Mesenteric fat pad (tissue), 1 donor: ENCODE results near the gene ITGAL. TPM values are rescaled to one million over a fixed set of nuclear protein-coding genes. Genes with fewer than 3 reads are reported as not detected.
"Not testable (repeated sequence)": the region's sequence is repeated elsewhere in the genome, so short reads cannot be mapped to it uniquely, and the experiment has no call there.

Experiments used
- DNase-seq: peaks from one replicate; pipeline ENCODE4 v3.0.0-alpha.2; 2020; ENCODE audit warnings: low spot score
- total RNA-seq: library from RNA; stranded (reverse); fragmentation: NEBNext Ultra II Directional; extraction: Animal tissue kit (Norgen Biotek cat#: 25700); gene quantifications from one replicate; pipeline ENCODE4 v1.2.1, GENCODE V29; 2021
- donor health status: DM: yes; HTN: yes; CAD: no.

Gene ITGAL
- total RNA-seq, 1 donor from 2014 or later, result 6.8 TPM

- no peak for DNase-seq
Observed at GRCh38 chr16:30491744-30492308, 19.3 kb downstream of the ITGAL start.

DNA sequence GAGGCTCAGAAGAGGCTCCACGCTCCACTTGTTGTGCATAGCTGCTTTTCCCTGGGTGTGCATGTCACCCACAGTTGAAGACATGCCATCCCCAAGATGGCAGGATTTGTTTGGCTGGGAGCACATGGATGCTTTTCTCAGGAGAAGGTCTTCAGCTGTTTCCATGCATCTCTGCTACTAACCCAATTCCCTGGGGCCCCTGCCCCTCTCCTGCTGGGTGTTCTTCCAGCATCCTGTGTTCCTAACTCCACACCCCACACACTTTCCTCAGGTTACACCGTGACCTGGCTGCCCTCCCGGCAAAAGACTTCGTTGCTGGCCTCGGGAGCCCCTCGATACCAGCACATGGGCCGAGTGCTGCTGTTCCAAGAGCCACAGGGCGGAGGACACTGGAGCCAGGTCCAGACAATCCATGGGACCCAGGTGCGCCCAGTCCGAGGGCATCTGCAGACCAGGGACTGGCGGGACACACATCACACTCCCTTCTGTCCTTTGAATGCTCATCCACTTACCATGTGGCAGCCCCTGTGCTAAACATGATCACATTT is 21.5 kb downstream of the ITGAL start:
- DNase-seq, result no peak

DNA sequence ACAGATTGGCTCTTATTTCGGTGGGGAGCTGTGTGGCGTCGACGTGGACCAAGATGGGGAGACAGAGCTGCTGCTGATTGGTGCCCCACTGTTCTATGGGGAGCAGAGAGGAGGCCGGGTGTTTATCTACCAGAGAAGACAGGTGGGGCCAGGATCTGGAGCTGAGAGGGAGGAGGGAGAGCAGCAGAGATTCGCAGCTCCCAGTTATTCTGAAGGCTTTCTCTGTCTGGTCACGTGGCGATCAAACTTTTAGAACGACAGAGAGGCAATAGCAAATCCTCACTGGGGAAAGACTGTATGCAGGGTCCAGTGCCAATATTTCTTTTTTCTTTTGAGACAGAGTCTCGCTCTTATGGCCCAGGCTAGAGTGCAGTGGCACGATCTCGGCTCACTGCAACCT is 22.2 kb downstream of the ITGAL start:
- no peak for DNase-seq

GRCh38 chr16:30499284-30499683 is 26.7 kb downstream of the ITGAL start:
- DNase-seq, result no peak

DNA sequence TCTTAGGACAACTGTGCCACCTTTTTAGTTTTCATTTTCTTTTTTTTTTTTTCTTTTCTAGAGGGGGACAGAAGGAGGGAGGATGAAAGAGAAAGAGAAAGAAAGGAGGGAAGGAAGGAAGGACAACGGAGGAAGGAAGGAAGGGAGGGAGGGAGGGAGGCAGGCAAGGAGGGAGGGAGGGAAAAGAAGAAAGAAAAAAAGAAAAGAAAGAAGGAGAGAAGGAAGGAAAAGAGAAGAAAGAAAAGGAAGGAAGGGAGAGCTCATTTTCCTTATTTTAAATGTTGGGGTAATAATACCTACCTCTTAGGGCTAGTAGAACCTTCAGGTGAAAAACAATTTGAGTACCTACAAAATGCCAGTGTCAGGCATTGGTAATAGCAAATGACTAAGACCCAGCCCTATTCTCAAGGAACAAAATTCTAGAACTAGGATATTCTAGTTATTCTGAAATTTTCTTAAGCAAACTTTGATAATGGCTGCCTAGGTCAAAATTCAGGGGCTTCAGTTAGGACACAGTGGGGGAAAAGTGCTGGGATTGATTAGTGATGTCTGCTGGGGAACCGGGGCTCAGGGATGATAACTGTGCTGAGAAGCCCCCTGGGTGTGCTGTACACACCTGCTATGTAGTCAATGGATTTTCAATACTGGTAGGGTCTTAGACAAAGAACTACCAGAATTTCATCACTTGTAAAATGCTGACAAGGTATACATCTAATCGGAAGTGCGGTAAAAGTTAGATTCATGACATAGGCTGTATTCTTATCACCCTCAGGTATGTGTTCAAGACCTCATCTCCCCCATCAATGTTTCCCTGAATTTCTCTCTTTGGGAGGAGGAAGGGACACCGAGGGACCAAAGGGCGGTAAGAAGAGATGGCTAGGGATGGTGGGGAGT is 31.1 kb downstream of the ITGAL start:
- DNase-seq, result no peak

DNA sequence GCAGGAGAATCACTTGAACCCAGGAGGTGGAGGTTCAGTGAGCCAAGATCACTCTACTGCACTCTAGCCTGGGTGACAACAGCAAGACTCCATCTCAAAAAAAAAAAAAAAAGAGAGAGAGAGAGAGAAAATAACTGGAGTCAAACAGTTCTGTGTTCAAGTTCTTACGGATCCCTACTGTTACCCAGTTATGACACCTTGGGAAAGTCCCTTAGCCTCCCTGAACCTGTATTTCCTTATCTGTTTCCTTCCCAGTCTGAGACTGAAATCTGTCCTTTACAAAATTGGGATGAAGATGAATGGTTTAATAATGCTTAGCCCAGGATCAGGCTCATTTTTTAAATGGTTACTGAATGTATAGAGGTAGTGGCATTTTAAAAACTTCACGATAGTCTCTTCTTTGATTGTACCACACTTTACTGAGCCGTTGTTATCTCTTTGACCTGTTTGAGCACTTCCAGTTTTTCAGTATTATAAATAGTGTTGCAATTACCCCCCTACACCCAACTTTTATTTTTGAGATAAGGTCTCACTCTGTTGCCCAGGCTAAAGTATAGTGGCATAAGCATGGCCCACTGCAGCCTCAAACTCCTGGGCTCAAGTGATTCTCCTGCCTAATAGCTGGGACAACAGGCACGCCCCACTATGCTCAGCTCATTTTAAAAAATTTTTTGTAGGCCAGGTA is 36.7 kb downstream of the ITGAL start:
- no peak for DNase-seq

GRCh38 chr16:30510376-30510938 is 37.9 kb downstream of the ITGAL start:
- no peak for DNase-seq

GRCh38 chr16:30511509-30511908 is 39.0 kb downstream of the ITGAL start:
- DNase-seq, result no peak

DNA sequence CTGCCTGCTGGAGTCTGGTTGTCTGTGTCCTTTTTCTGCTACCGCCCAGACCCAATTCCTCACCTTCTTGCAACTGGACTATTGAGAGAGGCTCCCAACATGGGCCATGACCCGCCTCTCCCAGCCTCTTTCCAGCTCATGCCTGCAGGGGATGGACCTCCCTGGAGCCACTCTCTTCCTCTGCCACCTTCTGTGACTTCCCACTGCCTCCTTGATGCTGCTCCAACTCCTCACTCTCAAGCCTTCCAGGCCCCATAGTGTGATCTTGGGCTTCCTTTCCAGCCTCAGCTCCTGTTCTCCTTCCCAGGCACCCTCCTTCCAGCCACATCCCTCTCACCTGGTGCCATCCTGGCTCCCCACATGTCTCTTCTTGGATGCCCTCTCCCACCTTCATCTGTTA is 42.7 kb downstream of the ITGAL start:
- no peak for DNase-seq

GRCh38 chr16:30518552-30518951 is 46.0 kb downstream of the ITGAL start:
- no peak for DNase-seq

DNA sequence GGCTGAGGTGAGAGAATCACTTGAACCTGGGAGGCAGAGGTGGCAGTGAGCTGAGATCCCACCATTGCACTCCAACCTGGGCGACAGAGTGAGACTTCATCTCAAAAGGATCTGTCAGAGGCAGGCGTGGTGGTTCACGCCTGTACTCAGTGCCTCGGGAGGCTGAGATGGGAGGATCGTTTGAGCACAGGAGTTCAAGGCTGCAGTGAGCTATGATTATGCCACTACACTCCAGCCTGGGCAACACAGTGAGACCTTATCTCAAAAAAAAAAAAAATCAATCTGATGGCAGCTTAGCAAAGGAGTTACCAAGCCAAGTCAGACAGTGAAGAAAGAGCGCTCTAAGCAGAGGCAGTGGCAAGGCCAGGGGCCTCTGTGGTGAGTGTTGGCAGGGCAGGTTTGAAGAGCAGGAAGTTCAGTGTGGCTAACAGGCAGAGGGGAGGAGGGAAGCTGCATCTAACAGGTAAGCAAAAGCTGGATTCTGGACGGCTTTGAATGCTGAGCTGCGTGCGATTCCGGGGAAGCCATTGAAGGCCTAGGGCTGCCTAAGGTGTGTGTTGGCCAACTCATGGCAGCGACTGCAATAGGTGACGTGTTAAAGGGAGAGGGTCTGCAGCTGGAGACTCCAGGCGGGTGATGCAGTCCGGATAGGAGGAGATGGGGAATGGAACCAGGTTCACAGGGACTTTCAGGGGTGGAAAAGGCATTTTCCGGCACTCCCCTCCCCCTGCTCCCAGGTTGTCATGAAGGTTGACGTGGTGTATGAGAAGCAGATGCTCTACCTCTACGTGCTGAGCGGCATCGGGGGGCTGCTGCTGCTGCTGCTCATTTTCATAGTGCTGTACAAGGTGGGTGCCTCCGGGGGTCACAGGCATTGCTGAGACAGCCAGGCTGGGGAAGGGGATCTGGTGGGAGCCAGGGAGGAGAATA is 46.8 kb downstream of the ITGAL start:
- DNase-seq, result no peak

GRCh38 chr16:30521476-30521872 is 48.9 kb downstream of the ITGAL start:
- no peak for DNase-seq

DNA sequence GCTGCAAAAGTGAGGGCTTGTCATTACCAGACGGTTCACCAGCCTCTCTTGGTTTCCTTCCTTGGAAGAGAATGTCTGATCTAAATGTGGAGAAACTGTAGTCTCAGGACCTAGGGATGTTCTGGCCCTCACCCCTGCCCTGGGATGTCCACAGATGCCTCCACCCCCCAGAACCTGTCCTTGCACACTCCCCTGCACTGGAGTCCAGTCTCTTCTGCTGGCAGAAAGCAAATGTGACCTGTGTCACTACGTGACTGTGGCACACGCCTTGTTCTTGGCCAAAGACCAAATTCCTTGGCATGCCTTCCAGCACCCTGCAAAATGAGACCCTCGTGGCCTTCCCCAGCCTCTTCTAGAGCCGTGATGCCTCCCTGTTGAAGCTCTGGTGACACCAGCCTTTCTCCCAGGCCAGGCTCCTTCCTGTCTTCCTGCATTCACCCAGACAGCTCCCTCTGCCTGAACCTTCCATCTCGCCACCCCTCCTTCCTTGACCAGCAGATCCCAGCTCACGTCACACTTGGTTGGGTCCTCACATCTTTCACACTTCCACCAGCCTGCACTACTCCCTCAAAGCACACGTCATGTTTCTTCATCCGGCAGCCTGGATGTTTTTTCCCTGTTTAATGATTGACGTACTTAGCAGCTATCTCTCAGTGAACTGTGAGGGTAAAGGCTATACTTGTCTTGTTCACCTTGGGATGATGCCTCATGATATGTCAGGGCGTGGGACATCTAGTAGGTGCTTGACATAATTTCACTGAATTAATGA is 49.5 kb downstream of the ITGAL start:
- DNase-seq, result no peak

GRCh38 chr16:30522702-30523463 is 50.3 kb downstream of the ITGAL start:
- DNase-seq, result not testable (repeated sequence)

DNA sequence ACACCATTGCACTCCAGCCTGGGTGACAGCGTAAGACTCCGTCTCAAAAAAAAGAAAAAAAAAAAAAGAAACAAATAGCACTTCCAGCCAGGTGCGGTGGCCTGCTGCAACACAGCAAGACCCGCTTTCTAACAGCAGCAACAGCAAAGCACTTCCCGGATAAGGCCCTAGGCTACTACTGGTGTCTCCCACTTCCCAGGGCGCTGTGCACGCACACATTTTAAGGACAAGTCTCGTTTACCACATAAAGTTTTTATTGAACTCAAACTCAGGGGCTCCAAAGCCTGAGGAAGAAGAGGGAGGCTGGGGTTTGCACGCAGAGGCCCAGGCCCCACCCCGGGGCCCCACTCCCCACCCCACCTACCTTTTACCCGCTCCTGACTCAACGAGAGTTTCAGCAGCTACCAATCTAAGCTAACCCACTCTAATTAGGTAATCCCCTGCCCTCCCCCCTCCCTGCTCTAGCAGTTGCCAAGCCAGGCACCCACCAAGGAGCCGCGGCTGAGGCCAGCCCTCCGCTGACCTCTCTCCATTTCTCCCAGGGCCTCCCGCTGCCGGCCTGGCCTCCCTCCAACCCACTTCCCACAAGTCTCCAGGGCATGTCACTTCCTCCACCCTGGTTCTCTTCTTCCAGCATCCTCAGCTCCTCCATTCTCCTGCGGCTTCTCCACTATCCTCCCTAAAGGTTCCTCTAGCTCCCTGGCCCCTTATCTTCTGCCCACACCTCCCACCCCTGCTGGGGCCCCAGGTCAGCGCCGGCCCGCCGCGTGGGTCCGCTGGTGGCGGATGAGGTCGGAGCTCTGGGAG is 51.4 kb downstream of the ITGAL start:
- no peak for DNase-seq

- no peak for DNase-seq
Observed at GRCh38 chr16:30524575-30525568, 52.3 kb downstream of the ITGAL start.

DNA sequence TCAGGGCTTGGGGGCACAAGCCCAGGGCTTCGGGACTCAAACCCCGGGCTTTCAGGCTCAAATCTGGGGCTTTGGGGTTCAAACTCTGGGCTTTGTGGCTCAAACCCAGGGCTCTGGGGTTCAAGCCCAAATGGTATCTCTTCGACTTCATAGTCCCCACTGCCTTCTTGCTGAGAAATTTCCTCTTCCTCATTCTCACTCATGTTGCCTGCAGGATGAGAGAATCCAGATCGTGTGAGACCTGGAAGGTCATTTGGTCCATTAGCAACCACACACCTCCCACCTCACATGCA is 53.2 kb downstream of the ITGAL start:
- DNase-seq, result no peak
